ENCODE data around the gene CMTR1.

CMTR1 gene

GRCh38 chr6:37486121-37486839 lies 53.3 kb downstream of the CMTR1 start:
- Histone ChIP-seq H3K27ac (ENCODE audit: poor library complexity, severe bottlenecking) (no peak overlapping the region), H3K4me1 (ENCODE audit: insufficient read depth, poor library complexity, severe bottlenecking) (no peaks in the 10 kb centered on the region), H3K27me3 (ENCODE audit: insufficient read depth, poor library complexity, severe bottlenecking) (no peaks in the 10 kb centered on the region), H3K4me3 (ENCODE audit: severe bottlenecking) (no peak overlapping the region), H3K36me3 (ENCODE audit: low read depth) (peaks cover 10% of the 10 kb centered on the region; the same call in 1 of the 2 replicates), H3K9me3 (ENCODE audit: severe bottlenecking) (no peaks in the 10 kb centered on the region)
- ATAC-seq (ENCODE audit: low read depth) (no peak), DNase-seq (ENCODE audit: low spot score) (no peak)
- no peak for TF ChIP-seq CTCF (IDR thresholded peaks at IDR 0.05; ENCODE audit: poor library complexity, severe bottlenecking)

- Histone ChIP-seq H3K4me1 (ENCODE audit: insufficient read depth, poor library complexity, severe bottlenecking) (no peaks in the 10 kb centered on the region), H3K36me3 (ENCODE audit: low read depth) (peaks cover 10% of the 10 kb centered on the region; the same call in 1 of the 2 replicates), H3K9me3 (ENCODE audit: severe bottlenecking) (no peaks in the 10 kb centered on the region), H3K4me3 (ENCODE audit: severe bottlenecking) (no peak overlapping the region), H3K27me3 (ENCODE audit: insufficient read depth, poor library complexity, severe bottlenecking) (no peaks in the 10 kb centered on the region), H3K27ac (ENCODE audit: poor library complexity, severe bottlenecking) (no peak overlapping the region)
- no peak for ATAC-seq (ENCODE audit: low read depth)
- DNase-seq (ENCODE audit: low spot score) = no peak
- TF ChIP-seq CTCF (IDR thresholded peaks at IDR 0.05; ENCODE audit: poor library complexity, severe bottlenecking) = no peak
Measured at GRCh38 chr6:37487591-37488380, 54.8 kb downstream of the CMTR1 start.

DNA sequence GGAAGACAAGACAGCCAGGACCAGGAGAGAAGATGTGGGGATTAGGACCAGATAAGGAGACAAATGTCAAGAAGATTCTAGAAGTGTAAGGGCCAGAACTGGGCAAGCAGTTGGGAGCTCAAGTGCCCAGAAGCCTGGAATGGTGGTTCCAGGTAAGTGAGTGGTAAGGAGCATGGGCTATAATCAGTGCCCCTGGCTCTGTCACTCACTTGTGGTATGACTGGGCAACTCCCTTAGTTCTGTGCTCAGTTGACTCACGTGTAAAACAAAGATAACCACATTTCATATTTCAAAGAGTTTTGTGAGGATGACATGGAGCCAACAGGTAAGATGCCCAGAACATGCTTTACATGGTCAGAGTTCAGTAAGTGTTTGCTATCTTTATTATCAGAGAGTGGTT lies 55.5 kb downstream of the CMTR1 start:
- ATAC-seq (ENCODE audit: low read depth) (no peak), DNase-seq (ENCODE audit: low spot score) (no peak)
- H3K36me3 ChIP-seq (ENCODE audit: low read depth) = peaks cover 7% of the 10 kb centered on the region; the same call in 1 of the 2 replicates
- no peak for TF ChIP-seq CTCF (IDR thresholded peaks at IDR 0.05; ENCODE audit: poor library complexity, severe bottlenecking)
- H3K9me3 ChIP-seq (ENCODE audit: severe bottlenecking) = no peaks in the 10 kb centered on the region
- no peak overlapping the region for H3K27ac ChIP-seq (ENCODE audit: poor library complexity, severe bottlenecking)
- H3K4me3 ChIP-seq (ENCODE audit: severe bottlenecking) = no peak overlapping the region
- H3K27me3 ChIP-seq (ENCODE audit: insufficient read depth, poor library complexity, severe bottlenecking) = no peaks in the 10 kb centered on the region
- no peaks in the 10 kb centered on the region for H3K4me1 ChIP-seq (ENCODE audit: insufficient read depth, poor library complexity, severe bottlenecking)

DNA sequence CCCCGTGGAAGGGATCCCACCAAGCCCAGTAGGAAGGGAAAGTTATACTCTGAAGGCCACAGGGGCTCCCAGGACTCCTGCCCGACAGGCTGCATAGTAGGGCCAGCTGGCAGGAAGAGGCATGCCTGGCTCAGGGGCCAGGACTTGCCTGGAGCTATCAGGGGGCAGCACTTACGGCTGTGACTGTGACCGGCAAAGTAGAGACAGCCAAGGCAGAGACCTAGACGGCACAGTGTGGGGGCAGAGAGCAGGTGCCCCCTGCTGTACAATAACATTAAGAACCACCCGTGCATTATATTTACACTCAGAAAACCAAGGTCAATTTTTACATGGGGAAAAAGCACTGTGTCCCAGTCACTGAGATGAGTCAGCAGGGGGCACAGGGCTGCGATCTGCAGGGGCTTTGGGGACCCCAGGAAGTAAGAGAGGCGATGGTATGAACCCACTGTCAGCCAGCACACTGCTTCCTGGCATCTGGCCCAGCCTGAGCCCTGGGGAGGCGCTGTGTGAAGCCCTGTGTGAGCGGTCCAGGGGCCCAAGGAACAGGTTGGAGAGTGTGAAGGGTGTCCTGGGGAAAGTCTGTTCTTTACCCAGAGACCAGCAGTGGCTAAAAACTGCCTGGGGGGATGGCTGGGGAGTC lies 56.8 kb downstream of the CMTR1 start:
- no peak for DNase-seq (ENCODE audit: low spot score)
- no peak overlapping the region for H3K27ac ChIP-seq (ENCODE audit: poor library complexity, severe bottlenecking)
- H3K27me3 ChIP-seq (ENCODE audit: insufficient read depth, poor library complexity, severe bottlenecking) = no peaks in the 10 kb centered on the region
- H3K4me1 ChIP-seq (ENCODE audit: insufficient read depth, poor library complexity, severe bottlenecking) = no peaks in the 10 kb centered on the region
- H3K9me3 ChIP-seq (ENCODE audit: severe bottlenecking) = no peaks in the 10 kb centered on the region
- H3K4me3 ChIP-seq (ENCODE audit: severe bottlenecking) = no peak overlapping the region
- no peak for TF ChIP-seq CTCF (IDR thresholded peaks at IDR 0.05; ENCODE audit: poor library complexity, severe bottlenecking)
- ATAC-seq (ENCODE audit: low read depth) = no peak; the same call in 2 of the 3 replicates
- H3K36me3 ChIP-seq (ENCODE audit: low read depth) = 0 out of 2 replicates have a peak, but pooled peaks cover 4% of the 10 kb centered on the region
